SK-N-SH (cell line): ENCODE measurements around the gene RBM20. TPM values are rescaled to one million over a fixed set of nuclear protein-coding genes. Genes with fewer than 3 reads are reported as not detected.

ENCODE experiments used
- CTCF ChIA-PET: fragments of 300-600, 350-600 bp; formaldehyde crosslinking; extraction: SDS; loops from one replicate; lab custom pipeline; 2021; lab: Yijun Ruan, JAX
- POLR2A ChIA-PET: fragments of 350-600 bp; sonication (Branson Sonifier 250); formaldehyde crosslinking; extraction: SDS; loops from one replicate; lab custom pipeline; 2020; ENCODE audit warnings: antibody characterized with exemption, inconsistent platforms; lab: Yijun Ruan, JAX
- DNase-seq: peaks from one replicate; pipeline ENCODE4 v3.0.0; 2012
- H2AFZ ChIP-seq: fragments of 200-600 bp; sonication (generic); 2 replicates; pipeline ENCODE4 v1.8.1; 2016; ENCODE audit warnings: antibody characterized with exemption, mild to moderate bottlenecking, low read depth
- H3F3A ChIP-seq: fragments of 200-600 bp; sonication (generic); replicated peaks from 2 replicates; pipeline ENCODE3; 2016; ENCODE audit warnings: antibody characterized with exemption, mild to moderate bottlenecking; ENCODE audit not compliant: insufficient read depth
- H3K27ac ChIP-seq, 2 experiments: fragments of 200-500 bp in 1 of 2; fragments of 200-600 bp in 1 of 2; sonication (Bioruptor generic) in 1 of 2; sonication (generic), shearing (Covaris generic) in 1 of 2; 2 replicates each; pipeline versions ENCODE4 v1.5.1 to v1.6.1; 2014 to 2016; ENCODE audit warnings: low read depth in 2 of 2, inconsistent platforms in 1 of 2, low read length in 1 of 2, mild to moderate bottlenecking in 1 of 2, mixed read lengths in 1 of 2
- H3K27me3 ChIP-seq: fragments of 200-600 bp; sonication (generic), shearing (Covaris generic); 2 replicates; pipeline ENCODE4 v1.6.1; 2016; ENCODE audit warnings: mixed run types; ENCODE audit not compliant: insufficient read depth
- H3K36me3 ChIP-seq, 2 experiments: fragments of 200-500 bp in 1 of 2; fragments of 200-600 bp in 1 of 2; sonication (Bioruptor generic) in 1 of 2; sonication (generic) in 1 of 2; replicated peaks in 1 of 2; 2 replicates each; pipeline versions ENCODE3 to v1.5.1; 2014 to 2016; ENCODE audit warnings: low read length in 1 of 2, mild to moderate bottlenecking in 1 of 2; ENCODE audit not compliant: insufficient read depth in 2 of 2, control insufficient read depth in 1 of 2
- H3K4me1 ChIP-seq, 2 experiments: fragments of 200-500 bp in 1 of 2; fragments of 200-600 bp in 1 of 2; sonication (Bioruptor generic) in 1 of 2; sonication (generic), shearing (Covaris generic) in 1 of 2; 2 replicates each; pipeline versions ENCODE4 v1.5.1 to v1.6.1; 2014 to 2016; ENCODE audit warnings: low read depth in 1 of 2, low read length in 1 of 2, mixed run types in 1 of 2; ENCODE audit not compliant: insufficient read depth in 2 of 2, control insufficient read depth in 1 of 2
- H3K4me2 ChIP-seq: fragments of 200-600 bp; sonication (generic), shearing (Covaris generic); 2 replicates; pipeline ENCODE4 v1.6.1; 2017; ENCODE audit warnings: mixed run types
- H3K4me3 ChIP-seq, 2 experiments: fragments of 200-500 bp in 1 of 2; fragments of 200-600 bp in 1 of 2; sonication (Bioruptor generic) in 1 of 2; sonication (generic), shearing (Covaris generic) in 1 of 2; 2 replicates each; pipeline versions ENCODE4 v1.5.1 to v1.8.1; 2014 to 2016; ENCODE audit warnings: low read depth in 2 of 2, inconsistent platforms in 1 of 2, low read length in 1 of 2, mild to moderate bottlenecking in 1 of 2, mixed read lengths in 1 of 2, moderate library complexity in 1 of 2
- H3K79me2 ChIP-seq: fragments of 200-600 bp; sonication (generic); 2 replicates; pipeline ENCODE4 v1.8.1; 2017; ENCODE audit warnings: mild to moderate bottlenecking; ENCODE audit not compliant: insufficient read depth
- H3K9ac ChIP-seq: fragments of 200-600 bp; sonication (generic); 2 replicates; pipeline ENCODE4 v1.6.1; 2017; ENCODE audit warnings: mixed run types
- H3K9me2 ChIP-seq: fragments of 200-600 bp; sonication (generic); 2 replicates; pipeline ENCODE4 v1.6.1; 2017; ENCODE audit warnings: mixed run types
- H3K9me3 ChIP-seq: fragments of 200-600 bp; sonication (generic); 2 replicates; pipeline ENCODE4 v1.6.1; 2017; ENCODE audit warnings: mixed run types, mild to moderate bottlenecking, moderate library complexity
- H4K20me1 ChIP-seq: fragments of 200-600 bp; sonication (generic); 2 replicates; pipeline ENCODE4 v1.6.1; 2017; ENCODE audit warnings: mild to moderate bottlenecking, mixed run types; ENCODE audit not compliant: insufficient read depth
- CTCF ChIP-seq: fragments of 200-600 bp; sonication (generic); IDR thresholded peaks from 2 replicates; pipeline ENCODE4 v1.6.1; 2017; ENCODE audit warnings: antibody characterized with exemption, mild to moderate bottlenecking, moderate library complexity
- ELF1 ChIP-seq: IDR thresholded peaks from 2 replicates; pipeline ENCODE4 v1.4.0; 2012
- EP300 ChIP-seq, 2 experiments: IDR thresholded peaks; 2 replicates each; pipeline versions ENCODE4 v1.4.0 to v1.6.1; 2012; ENCODE audit warnings: borderline replicate concordance in 1 of 2, low read depth in 1 of 2, low read length in 1 of 2
- EZH2phosphoT487 ChIP-seq: fragments of 200-600 bp; sonication (generic); IDR thresholded peaks from 2 replicates; pipeline ENCODE4 v1.6.1; 2017; ENCODE audit warnings: low read depth, mixed run types, mild to moderate bottlenecking, antibody characterized with exemption, moderate library complexity, borderline replicate concordance
- GABPA ChIP-seq: IDR thresholded peaks from 2 replicates; pipeline ENCODE4 v1.4.0; 2012; ENCODE audit warnings: low read depth, mild to moderate bottlenecking
- IRF3 ChIP-seq: fragments of 150-350 bp; IDR thresholded peaks from 2 replicates; pipeline ENCODE4 v1.6.1; 2016; ENCODE audit warnings: mild to moderate bottlenecking, low read depth, low read length
- JUND ChIP-seq: IDR thresholded peaks from 2 replicates; pipeline ENCODE4 v1.4.0; 2012
- MXI1 ChIP-seq: IDR thresholded peaks from 2 replicates; pipeline ENCODE4 v1.6.1; 2012; ENCODE audit warnings: mild to moderate bottlenecking, low read depth, low read length, improper control_type of control experiment
- RCOR1 ChIP-seq: fragments of 150-350 bp; IDR thresholded peaks from 2 replicates; pipeline ENCODE4 v1.6.1; 2017; ENCODE audit warnings: antibody characterized with exemption, low read length
- REST ChIP-seq: IDR thresholded peaks from 2 replicates; pipeline ENCODE4 v1.6.1; 2012; ENCODE audit warnings: mild to moderate bottlenecking, low read depth, low read length, moderate library complexity
- RFX5 ChIP-seq: IDR thresholded peaks from 2 replicates; pipeline ENCODE4 v1.6.1; 2012; ENCODE audit warnings: mild to moderate bottlenecking, improper control_type of control experiment, low read length
- RXRA ChIP-seq: IDR thresholded peaks from 2 replicates; pipeline ENCODE4 v1.4.0; 2012; ENCODE audit warnings: low read depth, mild to moderate bottlenecking, borderline replicate concordance
- SIN3A ChIP-seq: IDR thresholded peaks from 2 replicates; pipeline ENCODE4 v1.6.1; 2012; ENCODE audit warnings: low read depth, mild to moderate bottlenecking, low read length, moderate library complexity, borderline replicate concordance
- USF1 ChIP-seq: IDR thresholded peaks from 2 replicates; pipeline ENCODE4 v1.4.0; 2012; ENCODE audit warnings: low read depth, borderline replicate concordance
- ZBTB33 ChIP-seq: IDR thresholded peaks from 2 replicates; pipeline ENCODE4 v1.4.0; 2012; ENCODE audit warnings: low read depth, borderline replicate concordance
- WGBS: methylation state at CpG from one replicate; pipeline ENCODE4 v1.1.6; 2017; ENCODE audit warnings: low lambda C conversion rate; 5-methylcytosine and 5-hydroxymethylcytosine counted together
- polyA plus RNA-seq, 3 experiments: library from polyadenylated mRNA; depleted of rRNA; stranded (reverse); fragments of >200 nt; gene quantifications; 2 replicates each; pipeline ENCODE4 v1.2.3, GENCODE V29; 2012

The RBM20 gene
- polyA plus RNA-seq, 1 of the 3 experiments (the other 2 are of a cell fraction), result 0.64 TPM

GRCh38 chr10:110783509-110784107, 139.5 kb downstream of the RBM20 start:
- Histone ChIP-seq H3K27ac (peak overlapping the region in 1 of 2 experiments; percentile 60; a peak in 1 of 4 replicates), H3K4me3 (no peak overlapping the region), H3K79me2 (no peaks in the 10 kb centered on the region), H3K9me2 (no peaks in the 10 kb centered on the region), H4K20me1 (no peaks in the 10 kb centered on the region), H3K4me1 (peaks cover 0 to 71% of the 10 kb centered on the region in 2 experiments; a peak in 2 of 4 replicates), H3K27me3 (no peaks in the 10 kb centered on the region), H3K4me2 (no peak overlapping the region), H2AFZ (no peak overlapping the region), H3K9me3 (no peaks in the 10 kb centered on the region), H3K36me3 (no peaks in the 10 kb centered on the region), H3K9ac (no peak overlapping the region), H3F3A (no peaks in the 10 kb centered on the region)
- POLR2A ChIA-PET, result interaction anchor here (0.5 kb wide), 1 partner anchor 268 kb away, joined by 3 read pairs; no protein-coding TSS in a partner anchor
- CTCF ChIA-PET, result interaction anchor here (0.7 kb wide), 1 partner anchor 102 kb away, joined by 3 read pairs; no protein-coding TSS in a partner anchor
- TF ChIP-seq ELF1 (no peak), RCOR1 (no peak), IRF3 (no peak), JUND (no peak), REST (no peak), USF1 (no peak), MXI1 (no peak), GABPA (no peak)
- 84% methylated on average over 7 of the region's 7 CpGs for WGBS
- DNase-seq, result no peak

- H3K4me3 ChIP-seq, result no peak overlapping the region
- H3K4me2 ChIP-seq, result no peak overlapping the region
- no peaks in the 10 kb centered on the region for H3K9me2 ChIP-seq
- POLR2A ChIA-PET, result no interaction called here
- H2AFZ ChIP-seq, result no peak overlapping the region
- CTCF ChIA-PET, result no interaction called here
- H3K4me1 ChIP-seq, result peaks cover 0 to 71% of the 10 kb centered on the region in 2 experiments; a peak in 2 of 4 replicates
- H4K20me1 ChIP-seq, result no peaks in the 10 kb centered on the region
- no peaks in the 10 kb centered on the region for H3K27me3 ChIP-seq
- no peaks in the 10 kb centered on the region for H3K36me3 ChIP-seq
- WGBS, result 77% methylated on average over 5 of the region's 6 CpGs
- no peaks in the 10 kb centered on the region for H3K79me2 ChIP-seq
- no peak overlapping the region for H3K9ac ChIP-seq
- peak overlapping the region in 1 of 2 experiments; percentile 60; a peak in 1 of 4 replicates for H3K27ac ChIP-seq
- H3F3A ChIP-seq, result no peaks in the 10 kb centered on the region
- no peak for DNase-seq
- no peaks in the 10 kb centered on the region for H3K9me3 ChIP-seq
- TF ChIP-seq SIN3A (no peak), RXRA (no peak), EZH2phosphoT487 (no peak), ZBTB33 (no peak), RCOR1 (no peak), RFX5 (no peak), USF1 (no peak), CTCF (no peak), MXI1 (no peak), EP300 (IDR thresholded peaks at IDR 0.05; ENCODE audit: borderline replicate concordance in 1 of 2, low read depth in 1 of 2, low read length in 1 of 2) (no peak)
Observed at GRCh38 chr10:110784198-110784597, 140.1 kb downstream of the RBM20 start.
